Ishikawa (cell line): ENCODE measurements around the gene EOLA1.

Experiments
- CEBPB ChIP-seq: IDR thresholded peaks from 2 replicates; pipeline ENCODE4 v1.6.1; 2012
- EP300 ChIP-seq: IDR thresholded peaks from 2 replicates; pipeline ENCODE4 v1.6.1; 2012; ENCODE audit warnings: borderline replicate concordance
- NFIC ChIP-seq: IDR thresholded peaks from 2 replicates; pipeline ENCODE4 v1.6.1; 2012
- RAD21 ChIP-seq: IDR thresholded peaks from 2 replicates; pipeline ENCODE4 v1.6.1; 2012; ENCODE audit warnings: low read depth
- TAF1 ChIP-seq: IDR thresholded peaks from 2 replicates; pipeline ENCODE4 v1.6.1; 2012; ENCODE audit warnings: low read depth, mild to moderate bottlenecking
- TEAD4 ChIP-seq: IDR thresholded peaks from 2 replicates; pipeline ENCODE4 v1.6.1; 2012
- YY1 ChIP-seq: IDR thresholded peaks from 2 replicates; pipeline ENCODE4 v1.6.1; 2012; ENCODE audit warnings: low read depth
- ZBTB7A ChIP-seq: IDR thresholded peaks from 2 replicates; pipeline ENCODE4 v1.6.1; 2012; ENCODE audit warnings: low read depth
- TF ChIP-seq, protein P1 (sequence below): IDR thresholded peaks from 2 replicates; pipeline ENCODE4 v1.6.1; 2012
- TF ChIP-seq, protein P2 (sequence below): IDR thresholded peaks from 2 replicates; pipeline ENCODE4 v1.6.1; 2012; ENCODE audit warnings: low read depth, mild to moderate bottlenecking
- TF ChIP-seq, protein P3 (sequence below): IDR thresholded peaks from 2 replicates; pipeline ENCODE4 v1.6.1; 2012

DNA sequence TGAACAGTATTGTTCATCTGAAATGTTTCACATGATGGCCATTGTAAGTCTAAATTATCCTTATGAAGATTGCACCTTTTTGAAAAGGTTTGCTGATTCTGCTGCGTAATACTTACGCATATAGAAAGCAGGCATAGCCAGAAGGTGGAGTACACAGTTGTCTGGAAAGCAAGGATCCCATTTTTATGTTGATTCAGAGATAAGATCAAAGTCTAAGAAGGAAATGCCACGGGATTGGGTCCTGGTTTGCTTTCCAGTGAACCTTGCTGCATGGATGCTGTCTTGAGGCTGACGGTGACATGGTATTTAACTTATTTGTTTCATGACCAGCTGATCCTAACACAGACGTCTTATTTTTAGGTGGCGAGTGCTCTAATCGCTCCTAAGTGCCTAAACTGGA is 31.0 kb downstream of the EOLA1 start:
- TF ChIP-seq EP300 = no peak
- no peak for TF ChIP-seq TAF1
- TF ChIP-seq YY1 = no peak
- no peak for TF ChIP-seq RAD21
- TF ChIP-seq, protein P1, sequence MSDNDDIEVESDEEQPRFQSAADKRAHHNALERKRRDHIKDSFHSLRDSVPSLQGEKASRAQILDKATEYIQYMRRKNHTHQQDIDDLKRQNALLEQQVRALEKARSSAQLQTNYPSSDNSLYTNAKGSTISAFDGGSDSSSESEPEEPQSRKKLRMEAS = no peak
- no peak for TF ChIP-seq TEAD4
- no peak for TF ChIP-seq ZBTB7A
- TF ChIP-seq, protein P2, sequence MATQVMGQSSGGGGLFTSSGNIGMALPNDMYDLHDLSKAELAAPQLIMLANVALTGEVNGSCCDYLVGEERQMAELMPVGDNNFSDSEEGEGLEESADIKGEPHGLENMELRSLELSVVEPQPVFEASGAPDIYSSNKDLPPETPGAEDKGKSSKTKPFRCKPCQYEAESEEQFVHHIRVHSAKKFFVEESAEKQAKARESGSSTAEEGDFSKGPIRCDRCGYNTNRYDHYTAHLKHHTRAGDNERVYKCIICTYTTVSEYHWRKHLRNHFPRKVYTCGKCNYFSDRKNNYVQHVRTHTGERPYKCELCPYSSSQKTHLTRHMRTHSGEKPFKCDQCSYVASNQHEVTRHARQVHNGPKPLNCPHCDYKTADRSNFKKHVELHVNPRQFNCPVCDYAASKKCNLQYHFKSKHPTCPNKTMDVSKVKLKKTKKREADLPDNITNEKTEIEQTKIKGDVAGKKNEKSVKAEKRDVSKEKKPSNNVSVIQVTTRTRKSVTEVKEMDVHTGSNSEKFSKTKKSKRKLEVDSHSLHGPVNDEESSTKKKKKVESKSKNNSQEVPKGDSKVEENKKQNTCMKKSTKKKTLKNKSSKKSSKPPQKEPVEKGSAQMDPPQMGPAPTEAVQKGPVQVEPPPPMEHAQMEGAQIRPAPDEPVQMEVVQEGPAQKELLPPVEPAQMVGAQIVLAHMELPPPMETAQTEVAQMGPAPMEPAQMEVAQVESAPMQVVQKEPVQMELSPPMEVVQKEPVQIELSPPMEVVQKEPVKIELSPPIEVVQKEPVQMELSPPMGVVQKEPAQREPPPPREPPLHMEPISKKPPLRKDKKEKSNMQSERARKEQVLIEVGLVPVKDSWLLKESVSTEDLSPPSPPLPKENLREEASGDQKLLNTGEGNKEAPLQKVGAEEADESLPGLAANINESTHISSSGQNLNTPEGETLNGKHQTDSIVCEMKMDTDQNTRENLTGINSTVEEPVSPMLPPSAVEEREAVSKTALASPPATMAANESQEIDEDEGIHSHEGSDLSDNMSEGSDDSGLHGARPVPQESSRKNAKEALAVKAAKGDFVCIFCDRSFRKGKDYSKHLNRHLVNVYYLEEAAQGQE = no peak
- TF ChIP-seq, protein P3, sequence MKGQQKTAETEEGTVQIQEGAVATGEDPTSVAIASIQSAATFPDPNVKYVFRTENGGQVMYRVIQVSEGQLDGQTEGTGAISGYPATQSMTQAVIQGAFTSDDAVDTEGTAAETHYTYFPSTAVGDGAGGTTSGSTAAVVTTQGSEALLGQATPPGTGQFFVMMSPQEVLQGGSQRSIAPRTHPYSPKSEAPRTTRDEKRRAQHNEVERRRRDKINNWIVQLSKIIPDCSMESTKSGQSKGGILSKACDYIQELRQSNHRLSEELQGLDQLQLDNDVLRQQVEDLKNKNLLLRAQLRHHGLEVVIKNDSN = no peak
- TF ChIP-seq NFIC = no peak
- TF ChIP-seq CEBPB = no peak
